ENCODE results near the gene APELA.
"Not testable (repeated sequence)": the region's sequence is repeated elsewhere in the genome, so short reads cannot be mapped to it uniquely, and the experiment has no call there.

The APELA gene

GRCh38 chr4:164918956-164919355 lies 42.0 kb downstream of the APELA start:
- TF ChIP-seq ZFX (IDR thresholded peaks at IDR 0.05; ENCODE audit: borderline replicate concordance) = no peak
- TF ChIP-seq CTCF (IDR thresholded peaks at IDR 0.05) = no peak
- H3K27ac ChIP-seq = no peak overlapping the region

GRCh38 chr4:164924670-164925238 lies 47.8 kb downstream of the APELA start:
- no peak overlapping the region for H3K27ac ChIP-seq
- TF ChIP-seq ZFX (IDR thresholded peaks at IDR 0.05; ENCODE audit: borderline replicate concordance) (no peak), CTCF (IDR thresholded peaks at IDR 0.05) (no peak)

- TF ChIP-seq ZFX (IDR thresholded peaks at IDR 0.05; ENCODE audit: borderline replicate concordance) (no peak), CTCF (IDR thresholded peaks at IDR 0.05) (no peak)
- no peak overlapping the region for H3K27ac ChIP-seq
Observed at GRCh38 chr4:164926301-164926700, 49.3 kb downstream of the APELA start.

DNA sequence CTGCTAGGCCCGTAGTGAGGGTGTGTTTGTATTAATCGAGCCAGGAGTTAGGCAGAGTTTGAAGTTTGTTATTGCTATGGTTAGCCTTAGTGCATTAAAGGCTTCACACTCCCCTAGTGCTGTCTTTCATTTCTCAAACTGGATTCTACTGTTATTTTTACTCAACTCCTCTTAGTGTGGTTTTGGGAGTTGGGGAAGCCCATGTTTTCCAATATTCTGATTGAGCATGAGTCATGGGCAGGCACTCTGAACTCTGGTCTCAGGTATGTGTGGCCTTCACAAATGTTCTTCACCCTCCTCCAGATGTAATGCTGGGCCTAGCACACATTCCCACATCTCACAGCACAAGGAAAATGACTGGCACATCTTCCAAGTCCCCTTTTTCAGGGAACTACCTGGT lies 50.1 kb downstream of the APELA start:
- not testable (repeated sequence) for H3K27ac ChIP-seq

DNA sequence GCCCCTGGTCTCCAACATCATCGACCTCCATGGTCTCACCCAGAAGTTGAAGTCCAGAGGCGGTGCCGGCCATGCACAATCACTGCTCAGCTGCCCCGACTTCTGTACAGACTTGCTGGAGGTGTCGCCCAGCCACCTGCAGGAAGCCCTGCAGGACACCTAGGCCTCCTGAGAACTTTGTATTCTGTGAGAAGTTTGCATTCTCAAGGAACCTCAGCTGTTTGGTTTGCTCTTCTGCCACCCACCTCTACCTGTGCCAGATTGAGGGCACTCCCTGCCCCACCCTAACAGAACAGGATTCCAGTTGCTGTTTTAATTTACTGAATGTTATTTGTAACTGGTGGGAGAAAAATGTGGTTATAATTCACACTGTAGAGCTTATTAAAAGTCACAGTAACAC lies 53.7 kb downstream of the APELA start:
- TF ChIP-seq CTCF (IDR thresholded peaks at IDR 0.05) (no peak), ZFX (IDR thresholded peaks at IDR 0.05; ENCODE audit: borderline replicate concordance) (no peak)
- no peak overlapping the region for H3K27ac ChIP-seq

- TF ChIP-seq CTCF (IDR thresholded peaks at IDR 0.05) (no peak), ZFX (IDR thresholded peaks at IDR 0.05; ENCODE audit: borderline replicate concordance) (no peak)
- H3K27ac ChIP-seq = no peak overlapping the region
Observed at GRCh38 chr4:164931551-164932324, 54.8 kb downstream of the APELA start.

DNA sequence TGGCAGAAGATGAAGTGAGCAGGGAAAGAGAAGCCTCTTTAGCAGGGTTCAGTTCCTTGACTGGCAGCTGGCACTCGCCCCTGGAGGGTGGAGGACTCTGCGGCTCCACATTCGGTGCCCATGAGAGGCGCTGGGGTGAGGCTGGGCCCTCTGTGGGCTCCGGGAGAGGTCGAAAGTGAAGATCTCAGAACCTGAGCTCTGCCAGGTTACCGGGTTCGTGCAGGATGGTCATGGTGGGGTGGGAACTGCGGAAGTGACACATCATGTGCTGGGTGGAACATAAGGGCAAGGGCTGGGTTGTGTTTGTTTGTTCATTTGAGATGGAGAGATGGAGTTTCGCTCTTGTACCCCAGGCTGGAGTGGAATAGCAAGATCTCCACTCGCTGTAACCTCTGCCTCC lies 56.3 kb downstream of the APELA start:
- H3K27ac ChIP-seq = no peak overlapping the region
- no peak for TF ChIP-seq ZFX (IDR thresholded peaks at IDR 0.05; ENCODE audit: borderline replicate concordance)
- TF ChIP-seq CTCF (IDR thresholded peaks at IDR 0.05) = no peak

All from 22Rv1 (cell line).